ENCODE data around the gene HOXC6. TPM values are rescaled to one million over a fixed set of nuclear protein-coding genes. Genes with fewer than 3 reads are reported as not detected.

Gene HOXC6
- total RNA-seq, 1 experiment from 2014 or later = 10.2 TPM

DNA sequence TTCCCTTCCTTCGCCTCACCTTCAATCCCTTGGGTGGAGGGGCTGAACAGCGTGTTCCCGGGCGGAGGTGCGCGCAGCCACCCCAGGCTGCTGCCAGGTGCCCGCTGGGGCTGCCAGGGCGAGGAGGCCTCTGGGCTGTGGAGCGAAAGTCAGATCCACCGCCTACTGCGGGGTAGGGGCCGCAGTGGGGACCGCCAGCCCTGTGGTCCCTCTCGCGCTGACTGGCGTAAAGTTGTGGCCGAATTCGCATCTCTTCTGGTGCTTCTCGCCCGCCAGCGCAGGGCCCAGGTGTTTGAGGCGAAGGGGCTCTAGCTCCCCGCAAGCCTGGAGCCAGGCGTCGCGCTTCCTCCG, 18.5 kb downstream of the HOXC6 start:
- no peaks in the 10 kb centered on the region for H3K9me3 ChIP-seq
- no peaks in the 10 kb centered on the region for H3K36me3 ChIP-seq (ENCODE audit: control insufficient read depth, insufficient read depth, low read length)
- peak overlapping the region; percentile 55 for H3K4me3 Mint-ChIP-seq (ENCODE audit: unreplicated experiment)

DNA sequence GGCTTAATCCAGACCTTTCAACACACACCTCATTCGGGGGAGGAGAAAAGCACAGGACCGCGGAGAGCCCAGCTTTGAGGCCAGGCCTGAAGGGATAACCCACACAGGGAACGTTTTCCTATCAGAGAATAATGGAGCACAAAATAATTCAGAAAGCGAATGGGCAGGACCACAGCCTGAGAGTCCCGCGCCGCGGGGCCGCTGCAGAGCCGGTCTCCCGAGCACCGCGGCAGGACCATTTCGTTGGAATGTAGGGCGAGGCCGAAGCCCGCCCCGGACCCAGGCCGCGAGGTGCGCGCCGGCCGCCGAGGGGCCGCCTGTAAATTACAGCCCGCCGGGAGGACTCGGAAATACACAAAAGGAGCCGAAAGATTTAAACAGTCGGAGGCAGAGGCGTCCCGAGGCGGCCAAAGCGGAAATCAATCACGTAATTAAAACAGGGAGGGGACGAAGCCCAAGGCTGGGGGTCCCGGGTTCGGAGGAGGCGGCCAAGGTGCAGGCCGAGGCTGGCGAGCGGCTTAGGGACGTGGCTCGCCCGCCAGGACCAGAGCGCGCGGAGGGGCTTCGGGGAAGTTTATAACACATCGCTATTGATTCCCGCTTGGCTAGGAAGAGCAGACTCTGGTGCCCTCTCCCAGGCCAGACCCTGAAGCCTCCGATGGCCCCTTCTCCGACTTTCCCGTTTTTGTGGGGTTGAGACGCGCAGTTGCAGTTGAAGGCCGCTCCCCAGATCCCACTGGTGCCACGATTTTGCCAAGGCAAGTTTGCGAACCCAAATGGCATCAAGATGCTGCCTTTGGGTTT, 19.1 kb downstream of the HOXC6 start:
- H3K27ac Mint-ChIP-seq (ENCODE audit: unreplicated experiment) = no peak overlapping the region
- TF ChIP-seq CTCF (IDR thresholded peaks at IDR 0.05; ENCODE audit: insufficient read depth in 1 of 2, low read depth in 1 of 2, low read length in 1 of 2, severe bottlenecking in 1 of 2, unreplicated experiment in 1 of 2) = no peak
- intact Hi-C loops (cut with micrococcal nuclease; ENCODE audit: unreplicated experiment) = no loop called here
- H3K36me3 Mint-ChIP-seq (ENCODE audit: insufficient read depth, unreplicated experiment) = no peaks in the 10 kb centered on the region
- CTCF ChIA-PET = no interaction called here
- no peaks in the 10 kb centered on the region for H3K9me3 ChIP-seq
- no peaks in the 10 kb centered on the region for H3K27me3 ChIP-seq (replicated peaks; ENCODE audit: control insufficient read depth, insufficient read depth, low read length)
- BruUV-seq (replicated peaks) = no TSS peak
- H3K4me3 Mint-ChIP-seq (ENCODE audit: unreplicated experiment) = peak overlapping the region; percentile 55
- no peaks in the 10 kb centered on the region; the same call in none of the 2 replicates for H3K4me1 ChIP-seq
- H3K9me3 Mint-ChIP-seq (ENCODE audit: unreplicated experiment) = no peaks in the 10 kb centered on the region
- peaks cover 29% of the 10 kb centered on the region for H3K4me1 Mint-ChIP-seq (ENCODE audit: low read depth, unreplicated experiment)
- H3K27me3 Mint-ChIP-seq (ENCODE audit: insufficient read depth, unreplicated experiment) = no peaks in the 10 kb centered on the region
- H3K36me3 ChIP-seq (ENCODE audit: control insufficient read depth, insufficient read depth, low read length) = no peaks in the 10 kb centered on the region
- DNase-seq = no peak
- POLR2A ChIA-PET = no interaction called here
- no peak overlapping the region for H3K4me3 ChIP-seq (ENCODE audit: low read depth, low read length)

More for the DNA sequence above, 18.5 kb downstream of the HOXC6 start:
- ChIA-PET CTCF (no interaction called here), POLR2A (no interaction called here)
- TF ChIP-seq CTCF (IDR thresholded peaks at IDR 0.05; ENCODE audit: insufficient read depth in 1 of 2, low read depth in 1 of 2, low read length in 1 of 2, severe bottlenecking in 1 of 2, unreplicated experiment in 1 of 2) = no peak
- Histone ChIP-seq H3K4me3 (ENCODE audit: low read depth, low read length) (no peak overlapping the region), H3K4me1 (no peaks in the 10 kb centered on the region; the same call in none of the 2 replicates), H3K27me3 (replicated peaks; ENCODE audit: control insufficient read depth, insufficient read depth, low read length) (no peaks in the 10 kb centered on the region)
- no peaks in the 10 kb centered on the region for H3K27me3 Mint-ChIP-seq (ENCODE audit: insufficient read depth, unreplicated experiment)
- H3K4me1 Mint-ChIP-seq (ENCODE audit: low read depth, unreplicated experiment) = peaks cover 29% of the 10 kb centered on the region
- no peaks in the 10 kb centered on the region for H3K9me3 Mint-ChIP-seq (ENCODE audit: unreplicated experiment)
- no peak overlapping the region for H3K27ac Mint-ChIP-seq (ENCODE audit: unreplicated experiment)
- no peak for DNase-seq
- intact Hi-C loops (cut with micrococcal nuclease; ENCODE audit: unreplicated experiment) = no loop called here
- no TSS peak for BruUV-seq (replicated peaks)
- H3K36me3 Mint-ChIP-seq (ENCODE audit: insufficient read depth, unreplicated experiment) = no peaks in the 10 kb centered on the region

DNA sequence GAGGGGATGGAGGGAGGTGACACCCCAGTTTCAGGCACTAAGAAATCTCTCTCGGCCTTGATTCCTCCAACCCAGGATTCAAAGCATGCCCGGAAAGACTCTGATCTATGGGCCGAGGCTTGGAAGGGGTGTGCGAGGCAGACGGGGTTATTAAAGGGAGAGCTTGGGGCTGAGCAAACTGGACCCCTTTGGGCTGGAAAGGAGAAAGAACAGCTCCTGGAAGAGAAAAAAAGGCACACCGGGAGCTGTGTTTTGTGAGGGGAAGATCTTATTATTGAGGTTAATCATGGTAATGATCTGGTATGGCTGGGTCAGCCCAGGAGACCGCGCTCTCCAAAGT, 19.7 kb downstream of the HOXC6 start:
- Mint-ChIP-seq H3K4me1 (ENCODE audit: low read depth, unreplicated experiment) (peaks cover 29% of the 10 kb centered on the region), H3K4me3 (ENCODE audit: unreplicated experiment) (no peak overlapping the region), H3K27me3 (ENCODE audit: insufficient read depth, unreplicated experiment) (no peaks in the 10 kb centered on the region), H3K36me3 (ENCODE audit: insufficient read depth, unreplicated experiment) (no peaks in the 10 kb centered on the region), H3K9me3 (ENCODE audit: unreplicated experiment) (no peaks in the 10 kb centered on the region), H3K27ac (ENCODE audit: unreplicated experiment) (no peak overlapping the region)
- Histone ChIP-seq H3K9me3 (no peaks in the 10 kb centered on the region), H3K4me3 (ENCODE audit: low read depth, low read length) (no peak overlapping the region), H3K4me1 (no peaks in the 10 kb centered on the region; the same call in none of the 2 replicates), H3K27me3 (replicated peaks; ENCODE audit: control insufficient read depth, insufficient read depth, low read length) (no peaks in the 10 kb centered on the region), H3K36me3 (ENCODE audit: control insufficient read depth, insufficient read depth, low read length) (no peaks in the 10 kb centered on the region)
- BruUV-seq (replicated peaks) = no TSS peak
- no peak for DNase-seq
- no peak for TF ChIP-seq CTCF (IDR thresholded peaks at IDR 0.05; ENCODE audit: insufficient read depth in 1 of 2, low read depth in 1 of 2, low read length in 1 of 2, severe bottlenecking in 1 of 2, unreplicated experiment in 1 of 2)
- POLR2A ChIA-PET = no interaction called here
- CTCF ChIA-PET = no interaction called here
- intact Hi-C loops (cut with micrococcal nuclease; ENCODE audit: unreplicated experiment) = no loop called here
